H1 (cell line): ENCODE measurements around the gene KCNJ10.

Source experiments
- CTCF ChIP-seq, 3 experiments: IDR thresholded peaks; 1 replicate in 2 of 3; 2 replicates in 1 of 3; pipeline versions ENCODE4 v1.5.1 to v1.6.1; 2011; ENCODE audit warnings: low read length in 3 of 3, mild to moderate bottlenecking in 3 of 3, inconsistent platforms in 2 of 3, low read depth in 1 of 3, moderate library complexity in 1 of 3; ENCODE audit not compliant: insufficient read depth in 1 of 3; ENCODE audit errors: control extremely low read depth in 1 of 3
- HDAC6 ChIP-seq: IDR thresholded peaks from one replicate; pipeline ENCODE4 v1.7.1; 2012; ENCODE audit warnings: low read depth, mild to moderate bottlenecking, inconsistent platforms, low read length, moderate library complexity
- POLR2AphosphoS5 ChIP-seq: IDR thresholded peaks from 2 replicates; pipeline ENCODE4 v1.6.1; 2011; ENCODE audit warnings: low read depth, low read length
- SIN3A ChIP-seq, 2 experiments: IDR thresholded peaks in 1 of 2; conservative IDR thresholded peaks in 1 of 2; 2 replicates each; pipeline ENCODE4 v1.6.1; 2011 to 2012; ENCODE audit warnings: low read length in 2 of 2, improper control_type of control experiment in 1 of 2, low read depth in 1 of 2, mild to moderate bottlenecking in 1 of 2

GRCh38 chr1:160062230-160062532, 7.8 kb downstream of the KCNJ10 start:
- no peak for TF ChIP-seq CTCF (IDR thresholded peaks at IDR 0.05; ENCODE audit: control extremely low read depth in 1 of 3, insufficient read depth in 1 of 3, low read depth in 1 of 3, low read length in 3 of 3)
- TF ChIP-seq POLR2AphosphoS5 = no peak
- no peak for TF ChIP-seq HDAC6
- TF ChIP-seq SIN3A (conservative IDR thresholded peaks at IDR 0.05 in 1 of 2, IDR thresholded peaks at IDR 0.05 in 1 of 2; ENCODE audit: low read depth in 1 of 2, low read length in 2 of 2) = no peak
